ENCODE data around the gene PRG3.

DNA sequence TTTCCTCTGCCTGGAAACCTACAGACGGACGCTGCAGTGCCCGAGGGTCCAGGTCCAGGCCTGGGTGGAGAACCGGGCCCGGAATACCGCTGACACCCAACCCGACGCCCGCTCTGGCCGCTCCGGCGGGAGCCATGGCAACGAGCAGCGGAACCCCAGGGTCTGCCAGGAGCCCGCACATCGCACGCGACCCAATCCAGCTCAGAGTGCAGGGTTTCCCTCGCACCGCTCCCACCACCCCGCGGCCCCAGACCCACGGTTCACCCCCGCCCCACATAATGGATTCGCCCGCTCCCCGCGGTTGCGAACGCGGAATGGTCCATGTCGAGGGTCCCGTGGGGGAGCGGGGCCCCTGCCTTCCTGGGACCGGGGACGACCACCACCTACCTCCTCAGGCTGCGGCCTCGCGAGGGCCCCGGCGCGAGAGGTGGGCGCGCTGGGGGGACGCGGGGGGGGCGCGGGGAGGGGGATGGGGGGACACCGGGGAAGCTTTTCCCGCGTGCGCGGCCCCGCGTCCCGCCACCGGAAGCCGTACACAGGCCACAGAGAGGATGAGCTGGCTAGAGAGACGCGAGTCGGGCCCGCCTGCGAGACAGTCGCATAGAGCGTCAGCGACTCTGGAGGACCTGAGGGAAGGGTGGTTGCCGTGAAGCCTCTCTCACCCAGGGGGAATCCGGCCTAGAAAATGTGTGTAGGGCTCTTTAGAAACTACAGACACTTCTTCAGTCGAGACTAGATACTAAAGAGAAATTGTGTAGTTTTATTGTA lies 45.4 kb downstream of the PRG3 start, which contains the start of gene SSRP1:
- TF ChIP-seq, protein P1, sequence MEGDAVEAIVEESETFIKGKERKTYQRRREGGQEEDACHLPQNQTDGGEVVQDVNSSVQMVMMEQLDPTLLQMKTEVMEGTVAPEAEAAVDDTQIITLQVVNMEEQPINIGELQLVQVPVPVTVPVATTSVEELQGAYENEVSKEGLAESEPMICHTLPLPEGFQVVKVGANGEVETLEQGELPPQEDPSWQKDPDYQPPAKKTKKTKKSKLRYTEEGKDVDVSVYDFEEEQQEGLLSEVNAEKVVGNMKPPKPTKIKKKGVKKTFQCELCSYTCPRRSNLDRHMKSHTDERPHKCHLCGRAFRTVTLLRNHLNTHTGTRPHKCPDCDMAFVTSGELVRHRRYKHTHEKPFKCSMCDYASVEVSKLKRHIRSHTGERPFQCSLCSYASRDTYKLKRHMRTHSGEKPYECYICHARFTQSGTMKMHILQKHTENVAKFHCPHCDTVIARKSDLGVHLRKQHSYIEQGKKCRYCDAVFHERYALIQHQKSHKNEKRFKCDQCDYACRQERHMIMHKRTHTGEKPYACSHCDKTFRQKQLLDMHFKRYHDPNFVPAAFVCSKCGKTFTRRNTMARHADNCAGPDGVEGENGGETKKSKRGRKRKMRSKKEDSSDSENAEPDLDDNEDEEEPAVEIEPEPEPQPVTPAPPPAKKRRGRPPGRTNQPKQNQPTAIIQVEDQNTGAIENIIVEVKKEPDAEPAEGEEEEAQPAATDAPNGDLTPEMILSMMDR (conservative IDR thresholded peaks at IDR 0.05 in 1 of 2, IDR thresholded peaks at IDR 0.05 in 1 of 2; ENCODE audit: extremely low read depth in 1 of 2, insufficient read depth in 1 of 2, low read depth in 1 of 2, low read length in 2 of 2) = no peak
- TF ChIP-seq EZH2 (IDR thresholded peaks at IDR 0.05; ENCODE audit: borderline replicate concordance, low read length) = no peak

All from mammary epithelial cell (primary cell).